HCT116 (cell line): ENCODE data around the gene UPK2. TPM values are rescaled to one million over a fixed set of nuclear protein-coding genes. Genes with fewer than 3 reads are reported as not detected.

Source experiments
- ATAC-seq: fragments of 200-7000 bp; cut with Tn5 transposase; 2 replicates; pipeline ENCODE4 v1.9.1; 2020; ENCODE audit warnings: mild to moderate bottlenecking, moderate library complexity
- BruUV-seq: library from RNA; stranded (reverse); fragments of 400-500 nt; replicated peaks from 2 replicates; lab custom pipeline; 2021; lab: Mats Ljungman, UMichigan
- CTCF ChIA-PET: fragments of 300-600 bp; sonication (Branson Sonifier 250); formaldehyde crosslinking; loops from one replicate; lab custom pipeline; 2021; ENCODE audit warnings: antibody characterized with exemption; lab: Charles Lee
- POLR2A ChIA-PET: fragments of 300-600, 350-600 bp; sonication (Branson Sonifier 250); formaldehyde crosslinking; loops from one replicate; lab custom pipeline; 2021; ENCODE audit warnings: antibody characterized with exemption; lab: Charles Lee
- RAD21 ChIA-PET, 2 experiments: fragments of 300-600 bp; sonication (Branson Sonifier 250); formaldehyde crosslinking; loops; one replicate each; lab custom pipeline; 2023; ENCODE audit warnings: low total read pairs in 2 of 2; ENCODE audit not compliant: uncharacterized antibody in 2 of 2, unreplicated experiment in 2 of 2, low non-redundant PET in 1 of 2; lab: Charles Lee
- DNase-seq: peaks from one replicate; pipeline ENCODE4 v3.0.0-alpha.2; 2010; ENCODE audit warnings: low read depth, low spot score
- H2AFZ ChIP-seq: fragments of 200-600 bp; shearing (Covaris generic), sonication (generic); 2 replicates; pipeline ENCODE4 v1.6.1; 2017; ENCODE audit warnings: low read depth, mixed run types, mixed read lengths, antibody characterized with exemption, low read length; ENCODE audit not compliant: poor library complexity, severe bottlenecking
- H3K27ac ChIP-seq: 2 replicates; pipeline ENCODE4 v1.5.1; 2012; ENCODE audit warnings: low read depth, low read length
- H3K27me3 ChIP-seq: fragments of 200-600 bp; sonication (generic); 2 replicates; pipeline ENCODE4 v1.6.1; 2016; ENCODE audit warnings: mixed run types, low read length, mixed read lengths; ENCODE audit not compliant: insufficient read depth
- H3K36me3 ChIP-seq, 2 experiments: fragments of 200-500 bp in 1 of 2; fragments of 200-600 bp in 1 of 2; sonication (Bioruptor generic) in 1 of 2; sonication (generic) in 1 of 2; 2 replicates each; pipeline versions ENCODE4 v1.5.1 to v1.6.1; 2014 to 2016; ENCODE audit warnings: low read length in 2 of 2, inconsistent platforms in 1 of 2, mixed read lengths in 1 of 2, mixed run types in 1 of 2; ENCODE audit not compliant: insufficient read depth in 2 of 2, control insufficient read depth in 1 of 2
- H3K4me1 ChIP-seq, 2 experiments: fragments of 200-600 bp in 1 of 2; sonication (generic) in 1 of 2; 2 replicates each; pipeline versions ENCODE4 v1.5.1 to v1.6.1; 2012 to 2017; ENCODE audit warnings: low read length in 2 of 2, inconsistent platforms in 1 of 2, mild to moderate bottlenecking in 1 of 2, mixed read lengths in 1 of 2, mixed run types in 1 of 2, moderate library complexity in 1 of 2; ENCODE audit not compliant: insufficient read depth in 2 of 2, control insufficient read depth in 1 of 2
- H3K4me2 ChIP-seq: fragments of 200-600 bp; sonication (generic); 2 replicates; pipeline ENCODE4 v1.6.1; 2017; ENCODE audit warnings: mixed run types, low read length, mixed read lengths
- H3K4me3 ChIP-seq, 2 experiments: fragments of 200-600 bp in 1 of 2; sonication (generic) in 1 of 2; replicated peaks in 1 of 2; 2 replicates each; pipeline ENCODE4 v1.5.1; 2011 to 2016; ENCODE audit warnings: low read length in 2 of 2, control low read depth in 1 of 2, low read depth in 1 of 2, mild to moderate bottlenecking in 1 of 2, mixed read lengths in 1 of 2, mixed run types in 1 of 2
- H3K79me2 ChIP-seq: fragments of 200-600 bp; sonication (generic); 2 replicates; pipeline ENCODE4 v1.6.1; 2017; ENCODE audit warnings: mild to moderate bottlenecking, mixed run types, low read length, moderate library complexity, mixed read lengths; ENCODE audit not compliant: insufficient read depth
- H3K9ac ChIP-seq: fragments of 200-600 bp; sonication (generic); 2 replicates; pipeline ENCODE4 v1.6.1; 2016; ENCODE audit warnings: low read length, mixed read lengths
- H3K9me2 ChIP-seq: fragments of 200-600 bp; sonication (generic), shearing (Covaris generic); 2 replicates; pipeline ENCODE4 v1.6.1; 2017; ENCODE audit warnings: mixed run types, mild to moderate bottlenecking, moderate library complexity; ENCODE audit not compliant: insufficient read depth
- H3K9me3 ChIP-seq, 2 experiments: fragments of 200-500 bp in 1 of 2; fragments of 200-600 bp in 1 of 2; sonication (Bioruptor generic) in 1 of 2; sonication (generic) in 1 of 2; 2 replicates each; pipeline ENCODE4 v1.6.1; 2014 to 2017; ENCODE audit warnings: low read length in 2 of 2, mixed read lengths in 2 of 2, inconsistent platforms in 1 of 2, low read depth in 1 of 2, mild to moderate bottlenecking in 1 of 2, mixed run types in 1 of 2, moderate library complexity in 1 of 2; ENCODE audit not compliant: control insufficient read depth in 1 of 2, insufficient read depth in 1 of 2
- H4K20me1 ChIP-seq: fragments of 200-600 bp; sonication (generic), shearing (Covaris generic); 2 replicates; pipeline ENCODE4 v1.6.1; 2017; ENCODE audit warnings: mixed run types, mild to moderate bottlenecking, moderate library complexity; ENCODE audit not compliant: insufficient read depth
- CEBPB ChIP-seq: IDR thresholded peaks from 2 replicates; pipeline ENCODE4 v1.6.1; 2012; ENCODE audit warnings: low read depth
- EGR1 ChIP-seq: IDR thresholded peaks from 2 replicates; pipeline ENCODE4 v1.6.1; 2012; ENCODE audit warnings: low read depth
- EZH2 ChIP-seq: fragments of 200-600 bp; sonication (generic); IDR thresholded peaks from 2 replicates; pipeline ENCODE4 v1.6.1; 2017; ENCODE audit warnings: antibody characterized with exemption, mixed run types
- EZH2phosphoT487 ChIP-seq: fragments of 200-600 bp; IDR thresholded peaks from 2 replicates; pipeline ENCODE4 v1.6.1; 2018; ENCODE audit warnings: antibody characterized with exemption, borderline replicate concordance
- FOSL1 ChIP-seq: IDR thresholded peaks from 2 replicates; pipeline ENCODE4 v1.6.1; 2012; ENCODE audit warnings: low read depth
- POLR2A ChIP-seq: IDR thresholded peaks from 2 replicates; pipeline ENCODE4 v1.7.0; 2011; ENCODE audit warnings: borderline replicate concordance; ENCODE audit not compliant: insufficient read depth, insufficient read length; ENCODE audit errors: extremely low read depth
- POLR2AphosphoS5 ChIP-seq: IDR thresholded peaks from 2 replicates; pipeline ENCODE4 v1.6.1; 2011; ENCODE audit warnings: mild to moderate bottlenecking, low read depth, low read length, moderate library complexity
- SIN3A ChIP-seq: IDR thresholded peaks from 2 replicates; pipeline ENCODE4 v1.6.1; 2012; ENCODE audit warnings: low read depth
- SRF ChIP-seq: IDR thresholded peaks from 2 replicates; pipeline ENCODE4 v1.6.1; 2012; ENCODE audit warnings: low read depth
- YY1 ChIP-seq: IDR thresholded peaks from 2 replicates; pipeline ENCODE4 v1.6.1; 2011; ENCODE audit warnings: low read length, low read depth, moderate library complexity, mild to moderate bottlenecking; ENCODE audit not compliant: insufficient replicate concordance; ENCODE audit errors: extremely low read depth
- ZFX ChIP-seq: fragments of 450-650 bp; IDR thresholded peaks from 2 replicates; pipeline ENCODE4 v1.6.1; 2017
- intact Hi-C: fragments of 100-400 bp; cut with micrococcal nuclease; formaldehyde crosslinking; loops from 2 replicates; pipeline ENCODE4 v1.10.0; 2022
- total RNA-seq: library from RNA; stranded (reverse); gene quantifications from one replicate; pipeline ENCODE4 v1.2.1, GENCODE V29; 2021; ENCODE audit not compliant: unreplicated experiment
- TF ChIP-seq, protein P1 (sequence below): IDR thresholded peaks from 2 replicates; pipeline ENCODE4 v1.6.1; 2012; ENCODE audit warnings: low read depth
- TF ChIP-seq, protein P2 (sequence below): IDR thresholded peaks from 2 replicates; pipeline ENCODE4 v1.6.1; 2012
- TF ChIP-seq, protein P3 (sequence below): IDR thresholded peaks from 2 replicates; pipeline ENCODE4 v1.6.1; 2012

UPK2 gene
- total RNA-seq, 1 experiment from 2014 or later = 0.42 TPM

DNA sequence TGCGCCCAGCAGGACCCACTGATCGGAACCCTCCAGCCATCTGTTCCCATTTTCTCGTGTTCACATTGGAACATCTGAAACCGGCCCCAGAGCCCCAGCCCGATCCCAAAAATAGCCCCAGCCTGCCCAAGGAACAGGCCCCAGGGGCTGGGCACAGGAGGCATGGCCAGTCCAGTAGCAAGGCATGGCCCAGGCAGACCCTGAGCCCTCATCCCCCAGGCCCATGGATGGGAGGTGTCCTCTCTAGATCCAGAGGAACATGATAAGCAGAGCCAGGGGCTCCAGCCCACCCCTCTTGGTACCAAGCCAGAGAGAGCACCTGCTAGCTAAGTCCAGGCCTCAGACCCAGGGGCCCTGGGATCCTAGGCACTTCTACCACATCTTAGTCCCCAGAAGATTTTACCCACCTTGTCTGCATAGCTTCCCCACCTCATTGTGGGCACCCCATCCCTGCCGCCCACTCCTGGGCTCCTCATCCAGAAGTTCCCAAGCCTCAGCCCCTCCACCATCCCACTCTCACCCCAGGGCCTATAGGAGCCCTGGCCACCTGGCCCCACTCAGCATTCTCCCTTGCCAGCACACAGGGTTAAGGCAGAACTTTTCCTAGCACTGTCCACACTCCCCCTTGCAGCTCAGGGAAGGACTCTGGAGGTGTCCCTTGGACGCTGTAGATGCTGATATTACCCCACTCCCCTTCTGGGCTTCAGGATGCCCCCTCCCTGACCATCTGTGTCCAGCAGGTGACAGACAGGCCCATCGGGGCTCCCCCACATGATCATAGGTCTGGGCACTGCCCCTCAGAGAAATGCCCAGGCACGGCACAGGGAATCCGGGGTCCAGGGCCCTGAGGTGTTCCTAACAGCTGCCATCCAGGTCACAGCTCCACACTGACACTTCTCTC lies 39.9 kb upstream of the UPK2 start:
- ATAC-seq (no peak), DNase-seq (no peak)
- peak; percentile 9; the same call in 1 of the 2 replicates for TF ChIP-seq POLR2AphosphoS5
- no peak for TF ChIP-seq EZH2
- no peaks in the 10 kb centered on the region for H3K27me3 ChIP-seq
- POLR2A ChIA-PET = interaction anchor here (1.3 kb wide), 1 partner anchor 12 kb away, joined by 6 read pairs; no protein-coding TSS in a partner anchor
- no peak overlapping the region for H3K4me3 ChIP-seq
- no peak overlapping the region for H2AFZ ChIP-seq
- peak overlapping the region; percentile 100 for H3K27ac ChIP-seq
- CTCF ChIA-PET = interaction anchor here (1.3 kb wide), 1 partner anchor 12 kb away, joined by 6 read pairs; no protein-coding TSS in a partner anchor
- H3K9me2 ChIP-seq = no peaks in the 10 kb centered on the region
- peaks cover 87% of the 10 kb centered on the region for H3K79me2 ChIP-seq
- BruUV-seq = no TSS peak
- H3K36me3 ChIP-seq = peaks cover 0 to 8% of the 10 kb centered on the region in 2 experiments; a peak in 1 of 4 replicates
- peak overlapping the region; percentile 100 for H3K4me2 ChIP-seq
- no peaks in the 10 kb centered on the region for H4K20me1 ChIP-seq
- RAD21 ChIA-PET = no interaction called here
- no peaks in the 10 kb centered on the region for H3K9me3 ChIP-seq
- intact Hi-C loops = no loop called here
- peaks cover 88 to 99% of the 10 kb centered on the region in 2 experiments for H3K4me1 ChIP-seq
- H3K9ac ChIP-seq = peak overlapping the region; percentile 91

DNA sequence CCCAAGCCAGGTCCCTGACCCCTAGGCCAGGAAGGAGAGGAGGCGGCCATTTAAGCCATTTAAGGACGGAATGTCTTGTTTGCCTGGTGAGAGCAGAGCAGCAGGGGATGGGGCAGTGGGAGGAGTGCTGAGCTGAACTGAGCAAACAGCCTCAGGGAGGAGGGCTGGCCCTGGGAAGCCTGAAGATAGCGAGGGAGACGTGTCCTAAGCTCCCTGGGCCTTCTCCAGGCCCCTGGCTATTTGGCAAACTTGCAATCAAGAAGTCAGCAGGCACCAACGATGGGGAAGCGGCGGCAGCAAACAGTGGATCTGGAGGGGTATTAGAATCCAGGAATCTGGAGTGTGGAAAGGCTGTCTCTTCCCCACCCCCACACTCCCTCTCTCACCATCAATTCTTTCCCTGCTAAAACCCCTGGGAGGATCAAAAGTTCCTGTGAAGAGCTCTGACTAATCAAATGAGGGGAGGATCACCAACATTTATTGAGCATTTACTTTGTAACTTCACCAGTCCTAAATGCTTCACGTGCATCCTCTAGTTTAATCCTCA lies 39.2 kb upstream of the UPK2 start:
- Histone ChIP-seq H3K79me2 (peaks cover 88% of the 10 kb centered on the region), H2AFZ (no peak overlapping the region), H3K4me3 (peak overlapping the region in 1 of 2 experiments; percentile 57; a peak in 2 of 4 replicates), H3K9me3 (no peaks in the 10 kb centered on the region), H3K9ac (peak overlapping the region; percentile 91), H3K4me2 (peak overlapping the region; percentile 100), H4K20me1 (no peaks in the 10 kb centered on the region), H3K36me3 (peaks cover 0 to 8% of the 10 kb centered on the region in 2 experiments; a peak in 1 of 4 replicates), H3K27me3 (no peaks in the 10 kb centered on the region), H3K27ac (peak overlapping the region; percentile 100), H3K4me1 (peaks cover 90 to 99% of the 10 kb centered on the region in 2 experiments), H3K9me2 (no peaks in the 10 kb centered on the region)
- ChIA-PET RAD21 (interaction anchor here in 1 of 2 experiments (1.4 kb wide), 1 partner anchor 11 kb away, joined by 3 read pairs; no protein-coding TSS in a partner anchor), CTCF (interaction anchor here (1.3 kb wide), 1 partner anchor 11 kb away, joined by 6 read pairs; no protein-coding TSS in a partner anchor), POLR2A (interaction anchor here (1.3 kb wide), 1 partner anchor 11 kb away, joined by 6 read pairs; no protein-coding TSS in a partner anchor)
- BruUV-seq = TSS peak; percentile 11
- intact Hi-C loops = no loop called here
- no peak for DNase-seq
- ATAC-seq = no peak
- TF ChIP-seq CEBPB (no peak), EZH2phosphoT487 (no peak), POLR2AphosphoS5 (no peak), FOSL1 (no peak), SIN3A (no peak), YY1 (no peak), ZFX (no peak), POLR2A (no peak), SRF (no peak), EGR1 (no peak)
- TF ChIP-seq, protein P1, sequence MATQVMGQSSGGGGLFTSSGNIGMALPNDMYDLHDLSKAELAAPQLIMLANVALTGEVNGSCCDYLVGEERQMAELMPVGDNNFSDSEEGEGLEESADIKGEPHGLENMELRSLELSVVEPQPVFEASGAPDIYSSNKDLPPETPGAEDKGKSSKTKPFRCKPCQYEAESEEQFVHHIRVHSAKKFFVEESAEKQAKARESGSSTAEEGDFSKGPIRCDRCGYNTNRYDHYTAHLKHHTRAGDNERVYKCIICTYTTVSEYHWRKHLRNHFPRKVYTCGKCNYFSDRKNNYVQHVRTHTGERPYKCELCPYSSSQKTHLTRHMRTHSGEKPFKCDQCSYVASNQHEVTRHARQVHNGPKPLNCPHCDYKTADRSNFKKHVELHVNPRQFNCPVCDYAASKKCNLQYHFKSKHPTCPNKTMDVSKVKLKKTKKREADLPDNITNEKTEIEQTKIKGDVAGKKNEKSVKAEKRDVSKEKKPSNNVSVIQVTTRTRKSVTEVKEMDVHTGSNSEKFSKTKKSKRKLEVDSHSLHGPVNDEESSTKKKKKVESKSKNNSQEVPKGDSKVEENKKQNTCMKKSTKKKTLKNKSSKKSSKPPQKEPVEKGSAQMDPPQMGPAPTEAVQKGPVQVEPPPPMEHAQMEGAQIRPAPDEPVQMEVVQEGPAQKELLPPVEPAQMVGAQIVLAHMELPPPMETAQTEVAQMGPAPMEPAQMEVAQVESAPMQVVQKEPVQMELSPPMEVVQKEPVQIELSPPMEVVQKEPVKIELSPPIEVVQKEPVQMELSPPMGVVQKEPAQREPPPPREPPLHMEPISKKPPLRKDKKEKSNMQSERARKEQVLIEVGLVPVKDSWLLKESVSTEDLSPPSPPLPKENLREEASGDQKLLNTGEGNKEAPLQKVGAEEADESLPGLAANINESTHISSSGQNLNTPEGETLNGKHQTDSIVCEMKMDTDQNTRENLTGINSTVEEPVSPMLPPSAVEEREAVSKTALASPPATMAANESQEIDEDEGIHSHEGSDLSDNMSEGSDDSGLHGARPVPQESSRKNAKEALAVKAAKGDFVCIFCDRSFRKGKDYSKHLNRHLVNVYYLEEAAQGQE = no peak
- TF ChIP-seq, protein P2, sequence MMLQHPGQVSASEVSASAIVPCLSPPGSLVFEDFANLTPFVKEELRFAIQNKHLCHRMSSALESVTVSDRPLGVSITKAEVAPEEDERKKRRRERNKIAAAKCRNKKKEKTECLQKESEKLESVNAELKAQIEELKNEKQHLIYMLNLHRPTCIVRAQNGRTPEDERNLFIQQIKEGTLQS = no peak
- TF ChIP-seq, protein P3, sequence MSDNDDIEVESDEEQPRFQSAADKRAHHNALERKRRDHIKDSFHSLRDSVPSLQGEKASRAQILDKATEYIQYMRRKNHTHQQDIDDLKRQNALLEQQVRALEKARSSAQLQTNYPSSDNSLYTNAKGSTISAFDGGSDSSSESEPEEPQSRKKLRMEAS = no peak
